NCI-H774 (cell line): Measurements from ENCODE around the gene UHMK1.

ENCODE experiments used
- DNase-seq: peaks from one replicate; lab custom pipeline; 2025; lab: John Stamatoyannopoulos, UW

The UHMK1 gene

GRCh38 chr1:162530307-162530987, 32.8 kb downstream of the UHMK1 start:
- DNase-seq = no peak

DNA sequence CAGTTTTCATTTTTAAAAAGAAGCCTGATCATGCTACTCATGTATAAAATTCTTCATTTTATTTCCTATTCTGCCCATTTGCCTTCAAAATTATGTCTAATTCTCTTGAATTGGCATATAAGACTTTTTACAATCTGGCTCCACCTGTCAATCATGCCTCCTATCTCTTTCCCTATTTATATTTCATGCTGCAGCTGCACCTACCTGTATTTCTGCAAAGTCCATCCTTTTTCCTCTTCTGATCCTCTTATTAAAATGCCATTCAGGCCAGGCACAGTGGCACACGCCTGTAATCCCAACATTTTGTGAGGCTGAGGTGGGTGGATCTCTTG, 33.3 kb downstream of the UHMK1 start:
- DNase-seq = no peak

- no peak for DNase-seq
These were observed 37.9 kb downstream of the UHMK1 start for GRCh38 chr1:162535501-162535900.

- DNase-seq = no peak
These were observed 38.9 kb downstream of the UHMK1 start for GRCh38 chr1:162536511-162536910.

GRCh38 chr1:162537216-162537615, 39.6 kb downstream of the UHMK1 start:
- no peak for DNase-seq

DNA sequence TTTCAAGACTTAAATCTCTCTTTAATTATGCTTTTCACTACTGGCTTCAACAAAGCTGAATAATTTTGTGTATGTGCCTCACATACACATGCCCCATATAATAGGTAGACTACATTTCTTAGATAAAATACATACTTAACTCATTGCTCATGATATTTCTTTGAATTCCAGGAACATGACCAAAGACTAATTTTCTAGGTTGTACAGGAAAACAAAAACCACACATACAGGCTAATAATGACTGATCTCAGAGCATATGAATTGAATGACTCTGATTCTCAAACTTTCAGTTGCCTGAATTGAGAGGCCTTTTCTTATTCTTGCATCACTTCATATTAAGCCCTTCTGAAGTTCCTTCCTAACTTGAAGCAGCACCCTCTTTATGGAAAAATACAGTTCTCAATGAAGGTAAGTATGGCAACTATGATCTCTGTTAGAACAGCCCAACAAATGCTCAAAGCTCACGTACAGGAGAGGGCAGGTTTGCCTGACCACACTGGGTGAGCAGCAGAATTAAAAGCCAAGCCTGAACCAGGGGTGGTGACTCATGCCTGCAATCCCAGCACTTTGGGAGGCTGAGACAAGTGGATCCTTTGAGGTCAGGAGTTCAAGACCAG, 41.3 kb downstream of the UHMK1 start:
- no peak for DNase-seq

DNA sequence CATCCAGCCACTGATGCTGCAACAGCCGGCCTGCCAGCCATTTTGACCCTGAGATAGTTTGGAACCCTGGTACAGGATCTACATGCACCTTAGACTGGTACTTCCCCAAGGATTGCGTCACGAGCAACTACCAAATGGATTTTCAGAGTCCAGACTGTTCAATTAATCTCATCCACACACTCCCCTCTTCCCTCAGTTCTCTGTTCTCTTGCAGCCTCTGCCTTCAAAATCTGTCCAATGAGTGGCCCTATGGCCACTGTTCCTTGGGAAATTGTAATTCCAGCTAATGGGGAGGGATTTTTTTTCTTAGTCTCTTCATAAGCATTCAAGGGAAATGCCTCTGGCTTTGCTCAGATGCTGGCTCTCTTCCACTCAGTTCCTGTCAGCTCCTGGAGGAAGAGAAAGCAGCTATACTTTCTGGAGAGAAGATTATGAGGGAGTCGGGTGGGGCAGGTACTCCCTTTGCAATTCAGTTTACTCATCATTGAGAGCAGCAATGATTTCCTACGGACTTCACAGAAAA, 44.1 kb downstream of the UHMK1 start:
- DNase-seq = no peak

- no peak for DNase-seq
These were observed 45.6 kb downstream of the UHMK1 start for GRCh38 chr1:162543228-162543627.

GRCh38 chr1:162548170-162548569, 50.6 kb downstream of the UHMK1 start:
- DNase-seq = no peak

DNA sequence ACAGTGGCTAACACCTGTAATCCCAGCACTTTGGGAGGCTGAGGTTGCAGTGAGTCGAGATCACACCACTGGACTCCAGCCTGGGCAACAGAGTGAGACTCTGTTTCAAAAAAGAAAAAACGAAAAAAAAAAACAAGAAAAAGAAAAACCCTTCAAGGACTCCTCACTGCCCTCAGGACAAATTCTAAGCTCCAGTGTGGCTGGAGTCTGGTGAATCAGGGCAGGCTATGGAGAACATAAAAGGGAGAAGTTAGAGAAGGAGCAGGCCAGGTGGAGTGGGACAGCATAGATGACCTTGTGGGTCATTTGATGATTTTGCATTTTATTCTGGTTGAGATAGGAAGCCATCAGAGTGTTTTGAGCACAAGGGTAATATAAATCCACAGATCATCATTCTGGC, 51.4 kb downstream of the UHMK1 start:
- DNase-seq = no peak

DNA sequence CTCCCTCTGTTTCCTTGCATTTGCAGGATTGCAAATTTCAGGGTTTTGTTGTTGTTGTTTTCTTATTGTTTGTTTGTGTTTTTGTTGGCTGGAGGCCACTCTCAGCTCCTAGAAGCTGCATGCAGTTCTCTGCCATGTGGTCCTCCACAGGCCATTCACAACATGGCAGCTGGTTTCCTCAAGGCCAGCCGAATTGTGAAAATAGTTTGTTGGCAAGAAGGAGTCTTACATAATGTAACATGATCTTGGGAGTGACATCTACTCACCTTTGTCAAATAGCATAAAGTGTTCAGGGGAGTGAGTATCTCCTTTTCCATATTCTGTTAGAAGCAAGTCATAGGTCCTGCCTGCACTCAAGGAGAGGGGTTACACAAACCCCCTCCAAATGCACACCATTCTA, 53.3 kb downstream of the UHMK1 start:
- no peak for DNase-seq

DNA sequence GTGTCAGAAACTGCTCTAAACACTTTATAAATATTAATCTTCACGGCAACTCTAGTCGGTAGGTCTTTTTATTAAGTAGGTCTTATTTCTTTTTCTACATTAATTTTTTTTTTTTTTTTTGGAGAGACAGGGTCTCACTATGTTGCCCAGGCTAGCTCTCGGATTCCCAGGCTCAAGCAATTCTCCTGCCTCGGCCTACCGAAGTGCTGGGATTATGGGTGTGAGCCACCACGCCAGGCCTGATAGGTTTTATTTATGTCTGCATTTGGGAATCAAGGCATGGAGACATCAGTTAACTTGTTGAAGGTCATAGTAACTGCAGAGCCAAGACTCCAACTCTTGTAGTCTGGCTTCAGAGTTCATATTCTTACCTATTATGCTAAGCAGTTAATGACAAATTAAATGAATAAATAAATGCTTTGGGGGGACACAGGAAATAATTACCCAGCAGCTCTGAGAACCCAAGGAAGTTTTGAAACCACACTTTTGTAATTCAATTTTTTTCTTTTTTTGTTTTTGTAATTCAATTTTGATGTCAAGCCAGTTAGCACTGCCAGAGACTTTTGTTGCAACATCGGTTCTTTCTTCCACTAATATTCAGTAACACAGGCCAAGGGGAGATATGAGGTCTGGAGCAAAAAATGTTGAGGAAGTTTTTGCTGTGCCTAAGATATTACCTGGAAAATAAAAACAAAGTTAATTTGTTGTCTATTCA, 54.5 kb downstream of the UHMK1 start:
- DNase-seq = no peak

GRCh38 chr1:162552684-162553252, 55.1 kb downstream of the UHMK1 start:
- no peak for DNase-seq

DNA sequence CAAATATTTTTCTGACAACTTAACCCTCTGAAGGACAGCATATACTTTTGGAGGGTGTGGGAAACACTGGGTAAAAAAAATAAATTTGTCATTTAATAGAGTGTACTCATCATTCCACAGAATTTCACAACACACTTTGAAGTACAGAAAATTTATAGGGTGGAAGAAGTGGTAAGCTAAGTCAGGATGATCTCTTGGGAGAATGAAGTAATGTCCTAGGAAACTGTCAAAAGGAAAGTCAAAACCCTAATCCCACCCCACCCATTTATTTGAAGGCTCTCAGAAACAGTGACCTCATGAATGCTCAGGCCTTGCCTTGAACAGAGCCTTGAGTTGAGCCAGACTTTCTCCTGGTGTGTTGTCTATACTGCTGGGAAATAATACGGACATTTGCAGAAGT, 56.6 kb downstream of the UHMK1 start:
- no peak for DNase-seq

GRCh38 chr1:162557536-162557935, 59.9 kb downstream of the UHMK1 start:
- DNase-seq = no peak

DNA sequence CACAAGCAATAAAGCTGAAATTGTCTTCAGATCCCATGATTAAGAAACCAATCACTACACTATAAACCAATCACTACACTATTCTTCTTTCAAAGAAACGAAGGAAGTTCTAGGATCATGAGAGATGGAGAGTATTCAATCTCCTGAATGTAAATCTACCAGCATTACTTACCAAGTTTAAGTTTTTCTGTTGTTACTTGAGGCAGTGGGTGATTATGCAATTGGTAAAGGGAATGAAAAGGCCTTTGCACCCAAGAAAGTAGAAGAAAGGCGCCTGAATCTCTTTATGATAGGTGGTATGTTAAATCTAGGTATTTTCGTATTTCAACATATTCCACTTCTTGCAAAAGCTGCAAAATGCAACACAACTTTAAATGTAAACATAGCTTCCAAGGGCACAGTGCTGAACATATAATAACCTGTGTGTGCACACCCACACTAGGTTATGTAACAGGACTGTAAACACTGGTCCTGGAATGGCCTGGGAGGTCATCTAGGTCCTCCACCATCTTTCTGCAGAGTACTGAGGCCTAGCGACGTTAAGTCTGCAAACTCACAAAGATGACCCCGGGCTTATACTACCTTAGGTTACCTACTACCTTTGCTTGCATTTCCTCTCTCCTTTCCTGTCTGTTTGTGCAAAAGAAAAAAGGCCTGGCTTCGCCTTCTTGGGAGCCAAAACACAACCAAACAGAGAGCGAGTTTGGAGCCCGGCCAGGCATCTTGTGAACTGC, 62.9 kb downstream of the UHMK1 start:
- DNase-seq = peak; percentile 25

DNA sequence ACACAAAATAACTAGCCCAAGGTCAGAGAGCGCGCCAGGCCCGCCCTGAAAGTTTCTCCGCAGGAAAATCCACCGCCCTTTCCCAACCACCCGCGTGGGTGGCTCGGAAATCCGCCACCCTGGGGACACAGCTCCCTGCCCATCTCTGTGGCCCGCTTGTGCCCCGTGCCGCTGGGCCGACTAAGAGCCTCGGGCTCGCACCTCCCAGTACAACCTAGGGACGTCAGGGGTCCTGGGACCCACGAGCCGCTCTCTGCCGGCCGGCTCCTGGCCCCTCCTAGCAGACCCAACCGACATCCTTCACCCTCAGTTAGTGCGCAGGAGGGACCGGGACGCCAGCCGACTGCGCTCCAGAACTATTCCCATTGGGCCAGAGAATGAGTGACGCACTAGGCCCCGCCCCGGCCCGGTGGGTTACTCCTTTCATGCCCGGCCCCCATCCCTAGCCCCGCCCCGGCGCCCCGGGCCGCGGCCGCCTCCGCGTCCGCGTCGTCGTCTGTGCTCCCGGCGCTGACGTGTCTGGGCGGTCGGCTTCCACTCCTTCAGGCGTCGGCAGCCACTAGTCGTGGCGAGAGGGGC, 63.5 kb downstream of the UHMK1 start:
- DNase-seq = peak; percentile 96

DNA sequence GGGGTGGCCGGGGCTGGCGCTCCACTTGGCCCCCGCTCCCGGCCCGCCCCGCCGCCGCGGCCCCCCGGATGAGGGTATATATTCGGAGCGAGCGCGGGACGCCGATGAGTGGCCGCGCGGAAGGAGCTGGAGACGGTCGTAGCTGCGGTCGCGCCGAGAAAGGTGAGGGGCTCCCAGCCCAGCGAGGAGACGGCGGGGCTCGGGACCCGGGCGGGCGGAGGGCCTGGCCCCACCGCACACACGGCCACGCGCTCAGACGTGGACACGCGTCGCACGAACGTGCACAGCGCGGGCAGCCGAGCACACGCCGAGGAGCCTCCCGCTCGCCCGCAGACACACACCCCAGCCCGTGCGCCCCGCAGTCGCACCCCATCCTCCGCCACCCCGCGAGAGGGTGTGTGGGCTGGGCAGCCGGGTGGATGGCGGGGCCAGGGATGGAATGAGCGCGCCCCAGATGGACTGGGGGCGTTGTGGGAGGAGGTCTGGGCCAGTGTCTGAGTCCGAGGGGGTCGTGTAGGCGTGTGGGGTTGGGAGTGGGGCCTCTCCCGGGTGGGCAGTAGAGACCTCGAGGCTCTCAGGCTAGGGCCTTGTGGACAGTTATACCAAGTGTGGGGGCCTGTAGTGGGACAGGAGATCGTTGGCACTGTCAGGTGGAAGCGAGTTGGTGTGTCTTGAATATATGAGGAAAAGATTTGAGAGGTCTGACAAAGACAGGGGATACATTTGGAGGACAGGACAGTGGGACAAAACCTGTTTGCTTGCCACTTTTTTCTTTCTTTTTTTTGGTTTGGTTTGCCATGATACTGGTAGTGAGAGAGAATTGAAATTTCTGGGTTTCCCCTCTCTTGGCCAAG, 64.2 kb downstream of the UHMK1 start, which contains the start of gene UAP1:
UAP1 (plus strand) TSS at position 107 of the 854 bp plus-strand sequence. CDS start 4,347 bp downstream, outside the sequence.
- DNase-seq = no peak

DNA sequence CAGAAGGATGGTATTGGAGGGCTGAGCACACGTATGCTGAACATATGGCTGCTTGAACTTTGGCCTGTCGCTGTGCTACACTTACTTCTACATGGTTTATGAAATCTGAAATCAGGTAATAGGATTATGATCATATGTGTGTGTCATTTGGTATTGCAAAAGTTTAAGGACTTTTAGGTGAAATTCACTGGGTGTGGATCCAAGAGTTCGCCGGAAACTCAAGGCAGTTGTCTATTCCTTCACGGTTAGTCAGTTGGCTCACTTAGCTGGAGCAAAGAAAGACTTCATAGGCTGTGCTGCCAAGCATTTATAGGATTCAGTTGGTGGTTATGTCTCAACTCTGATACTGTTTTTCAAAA, 64.8 kb downstream of the UHMK1 start:
- DNase-seq = no peak

DNA sequence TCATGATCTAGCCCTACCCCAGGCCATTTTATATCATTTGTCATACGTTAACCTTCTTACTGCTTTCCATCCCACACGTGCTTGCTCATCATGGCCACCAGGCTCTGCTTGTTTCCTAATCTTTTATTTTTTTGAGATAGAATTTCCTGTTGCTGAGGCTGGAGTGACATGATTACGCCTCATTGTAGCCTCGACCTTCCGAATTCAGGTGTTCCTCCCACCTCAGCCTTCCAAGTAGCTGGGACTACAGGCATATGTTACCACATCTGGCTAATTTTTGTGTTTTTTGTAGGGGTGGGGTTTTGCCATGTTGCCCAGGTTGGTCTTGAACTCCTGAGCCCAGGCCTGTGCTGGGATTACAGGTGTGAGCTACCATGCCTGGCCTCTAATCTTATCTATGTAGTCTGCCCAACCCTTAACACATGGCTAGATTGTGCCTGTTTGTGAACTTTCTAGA, 67.2 kb downstream of the UHMK1 start:
- DNase-seq = no peak

DNA sequence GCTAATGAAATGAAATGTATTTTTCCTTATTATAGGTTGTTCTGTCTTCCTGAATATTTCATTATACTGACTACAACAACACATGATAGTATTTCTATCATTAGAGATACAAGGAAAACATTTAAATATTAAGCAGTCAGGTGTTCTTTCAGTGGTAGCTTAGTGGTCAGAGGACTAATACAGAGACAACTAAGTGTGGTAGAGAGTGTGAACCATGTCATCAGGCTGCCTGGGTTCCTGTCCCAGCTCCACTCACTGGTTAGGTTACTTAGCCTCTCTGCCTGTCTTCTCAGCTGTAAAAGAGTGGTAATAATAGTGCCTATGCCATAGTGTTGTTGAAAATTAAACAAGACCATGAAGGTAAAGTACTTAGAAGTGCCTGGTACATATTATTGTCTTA, 67.8 kb downstream of the UHMK1 start:
- no peak for DNase-seq
